ENCODE results near the gene INPP5K.
"Not testable (repeated sequence)": the region's sequence is repeated elsewhere in the genome, so short reads cannot be mapped to it uniquely, and the experiment has no call there.

The INPP5K gene

GRCh38 chr17:1546292-1546922 lies 30.0 kb upstream of the INPP5K start:
- no peak for DNase-seq

- no peak for DNase-seq
Observed at GRCh38 chr17:1545618-1546017, 29.2 kb upstream of the INPP5K start.

- DNase-seq = no peak
Observed at GRCh38 chr17:1542316-1542715, 25.9 kb upstream of the INPP5K start.

GRCh38 chr17:1541367-1541904 lies 25.0 kb upstream of the INPP5K start:
- no peak for DNase-seq

- no peak for DNase-seq
Observed at GRCh38 chr17:1539811-1540210, 23.4 kb upstream of the INPP5K start.

- no peak for DNase-seq
Observed at GRCh38 chr17:1535737-1536136, 19.3 kb upstream of the INPP5K start.

GRCh38 chr17:1533661-1534325 lies 17.4 kb upstream of the INPP5K start:
- DNase-seq = no peak

- peak; percentile 2 to 35 for DNase-seq
Observed at GRCh38 chr17:1532836-1533602, 16.6 kb upstream of the INPP5K start.

- DNase-seq = no peak
Observed at GRCh38 chr17:1529863-1530262, 13.5 kb upstream of the INPP5K start.

- DNase-seq = not testable (repeated sequence)
Observed at GRCh38 chr17:1526876-1527275, 10.5 kb upstream of the INPP5K start.

GRCh38 chr17:1522626-1523025 lies 6.2 kb upstream of the INPP5K start:
- DNase-seq = no peak

GRCh38 chr17:1521086-1521640 lies 4.8 kb upstream of the INPP5K start:
- no peak for DNase-seq

GRCh38 chr17:1519678-1520077 lies 3.3 kb upstream of the INPP5K start:
- DNase-seq = no peak

GRCh38 chr17:1518410-1518809 lies 2.0 kb upstream of the INPP5K start:
- DNase-seq = no peak

- DNase-seq = peak in 1 of 2 experiments; percentile 38
Observed at GRCh38 chr17:1515640-1516387, 598 bp downstream of the INPP5K start.

GRCh38 chr17:1512351-1512750 lies 4.1 kb downstream of the INPP5K start:
- no peak for DNase-seq

GRCh38 chr17:1511756-1512321 lies 4.6 kb downstream of the INPP5K start:
- no peak for DNase-seq

- no peak for DNase-seq
Observed at GRCh38 chr17:1511290-1511689, 5.1 kb downstream of the INPP5K start.

- DNase-seq = no peak
Observed at GRCh38 chr17:1509290-1509881, 7.0 kb downstream of the INPP5K start.

- not testable (repeated sequence) for DNase-seq
Observed at GRCh38 chr17:1508709-1509108, 7.7 kb downstream of the INPP5K start.

- DNase-seq = no peak
Observed at GRCh38 chr17:1506649-1507267, 9.7 kb downstream of the INPP5K start.

Data from NCI-H526 (cell line).